HG03066 (cell line): ENCODE results near the gene OR13C2.

Experiments used
- ATAC-seq: cut with Tn5 transposase; IDR thresholded peaks from one replicate; pipeline ENCODE4 v1.9.1; 2021; ENCODE audit warnings: low read depth; ENCODE audit not compliant: unreplicated experiment

The OR13C2 gene

DNA sequence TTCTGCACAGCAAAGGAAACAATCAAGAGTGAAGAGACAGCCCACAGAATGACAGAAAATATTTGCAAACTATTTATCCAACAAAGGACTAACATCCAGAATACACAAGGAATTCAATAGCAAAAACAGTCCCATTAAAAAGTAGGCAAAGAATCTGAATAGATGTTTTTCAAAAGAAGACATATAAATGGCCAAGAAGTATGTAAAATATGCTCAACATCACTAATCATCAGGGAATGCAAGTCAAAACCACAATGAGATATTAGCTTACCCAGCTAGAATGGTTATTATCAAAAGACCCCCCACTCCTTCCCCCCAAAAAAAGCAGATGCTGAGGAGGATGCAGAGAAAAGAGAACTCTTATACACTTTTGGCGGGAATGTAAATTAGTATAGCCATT, 49.9 kb downstream of the OR13C2 start:
- ATAC-seq, result no peak
